ENCODE measurements around the gene ZNF678.

DNA sequence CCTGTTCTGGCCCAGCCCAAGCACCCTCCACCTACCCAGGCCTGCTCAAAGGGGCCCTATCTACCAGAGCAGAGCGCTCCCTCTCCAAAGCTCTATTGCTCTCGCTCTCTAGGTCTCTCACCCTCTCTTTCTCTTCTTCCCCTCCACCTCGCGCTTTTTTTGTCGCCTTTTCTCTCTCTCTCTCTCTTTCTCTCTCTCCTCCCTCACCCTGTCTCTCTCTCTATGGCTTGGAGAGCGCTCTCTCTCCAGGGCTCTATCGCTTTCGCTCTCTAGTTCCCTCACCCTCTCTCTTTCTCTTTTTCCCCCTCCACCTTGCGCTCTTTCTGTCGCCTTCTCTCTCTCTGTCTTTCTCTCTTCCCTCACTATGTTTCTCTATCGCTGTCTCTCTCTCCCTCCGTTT, 3.4 kb upstream of the ZNF678 start:
- TF ChIP-seq CTCF (IDR thresholded peaks at IDR 0.05) (no peak), POLR2A (IDR thresholded peaks at IDR 0.05) (no peak)
